ENCODE results near the gene RAE1.

The RAE1 gene

DNA sequence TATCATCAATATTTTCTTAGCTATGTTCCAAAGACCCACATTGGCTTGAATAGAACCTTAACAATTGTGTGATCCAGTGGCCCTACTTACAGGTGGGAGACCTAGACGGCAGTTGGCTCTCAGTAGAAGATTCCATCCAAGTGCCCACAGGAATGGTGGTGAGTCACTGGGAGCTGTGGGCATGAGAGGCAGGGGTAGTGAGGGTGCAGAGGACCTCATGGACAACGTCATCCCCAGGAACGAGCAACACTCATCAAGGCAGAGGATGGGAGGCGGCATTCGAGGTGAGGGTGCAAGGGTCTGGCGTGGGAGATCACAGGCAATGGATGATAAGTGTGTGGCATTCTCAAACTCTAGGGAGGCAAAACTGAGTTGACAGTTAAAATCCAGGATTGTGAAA is 38.9 kb upstream of the RAE1 start:
- Histone ChIP-seq H3K4me3 (ENCODE audit: low read depth, low read length) (no peak overlapping the region), H3K36me3 (no peaks in the 10 kb centered on the region), H3K9me3 (no peaks in the 10 kb centered on the region), H3K27me3 (peaks cover 9% of the 10 kb centered on the region), H3K4me1 (no peaks in the 10 kb centered on the region)
- TF ChIP-seq, protein P1, sequence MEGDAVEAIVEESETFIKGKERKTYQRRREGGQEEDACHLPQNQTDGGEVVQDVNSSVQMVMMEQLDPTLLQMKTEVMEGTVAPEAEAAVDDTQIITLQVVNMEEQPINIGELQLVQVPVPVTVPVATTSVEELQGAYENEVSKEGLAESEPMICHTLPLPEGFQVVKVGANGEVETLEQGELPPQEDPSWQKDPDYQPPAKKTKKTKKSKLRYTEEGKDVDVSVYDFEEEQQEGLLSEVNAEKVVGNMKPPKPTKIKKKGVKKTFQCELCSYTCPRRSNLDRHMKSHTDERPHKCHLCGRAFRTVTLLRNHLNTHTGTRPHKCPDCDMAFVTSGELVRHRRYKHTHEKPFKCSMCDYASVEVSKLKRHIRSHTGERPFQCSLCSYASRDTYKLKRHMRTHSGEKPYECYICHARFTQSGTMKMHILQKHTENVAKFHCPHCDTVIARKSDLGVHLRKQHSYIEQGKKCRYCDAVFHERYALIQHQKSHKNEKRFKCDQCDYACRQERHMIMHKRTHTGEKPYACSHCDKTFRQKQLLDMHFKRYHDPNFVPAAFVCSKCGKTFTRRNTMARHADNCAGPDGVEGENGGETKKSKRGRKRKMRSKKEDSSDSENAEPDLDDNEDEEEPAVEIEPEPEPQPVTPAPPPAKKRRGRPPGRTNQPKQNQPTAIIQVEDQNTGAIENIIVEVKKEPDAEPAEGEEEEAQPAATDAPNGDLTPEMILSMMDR (IDR thresholded peaks at IDR 0.05; ENCODE audit: low read depth, low read length) = no peak
- no peak for DNase-seq

DNA sequence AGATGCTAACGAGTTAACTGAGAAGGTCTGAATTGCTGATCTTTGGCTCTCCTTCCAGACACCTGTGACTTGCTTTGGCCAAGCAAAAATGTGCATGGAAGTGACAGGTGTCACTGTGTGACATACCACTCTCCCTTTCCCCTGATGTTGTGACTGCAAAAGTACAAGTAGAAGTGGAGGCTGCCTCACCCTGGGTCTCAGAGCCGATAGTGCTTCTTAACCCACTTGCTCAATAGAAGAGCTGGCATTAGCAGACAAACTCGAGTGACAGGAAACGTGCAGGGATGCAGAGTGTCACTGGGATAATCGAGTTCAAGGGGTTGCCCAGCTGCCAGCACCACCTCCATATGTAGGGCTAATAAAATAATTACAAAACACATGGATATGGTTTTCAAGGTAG is 37.8 kb upstream of the RAE1 start:
- Histone ChIP-seq H3K27me3 (peaks cover 9% of the 10 kb centered on the region), H3K9me3 (no peaks in the 10 kb centered on the region), H3K36me3 (no peaks in the 10 kb centered on the region), H3K4me3 (ENCODE audit: low read depth, low read length) (no peak overlapping the region), H3K4me1 (no peaks in the 10 kb centered on the region)
- no peak for DNase-seq
- TF ChIP-seq, protein P1 (IDR thresholded peaks at IDR 0.05; ENCODE audit: low read depth, low read length) = no peak

DNA sequence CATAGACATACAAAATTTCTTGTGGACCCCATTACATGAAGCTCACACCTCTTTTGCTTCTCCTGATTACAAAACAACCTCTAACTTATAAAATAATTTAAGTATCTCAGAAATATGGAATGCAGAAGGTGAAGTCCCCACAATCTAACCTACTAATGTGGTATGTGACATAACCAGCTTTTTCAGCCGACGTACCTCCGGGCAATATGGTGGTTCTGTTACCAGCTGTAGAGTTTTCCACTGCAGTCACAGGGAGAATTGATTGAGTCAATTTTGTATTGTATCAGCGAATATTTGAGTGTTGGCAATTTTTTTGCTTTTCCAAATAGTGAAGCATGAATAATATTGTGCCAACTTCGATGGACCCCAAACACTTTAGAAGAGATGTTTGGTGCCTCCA is 37.1 kb upstream of the RAE1 start:
- H3K36me3 ChIP-seq = no peaks in the 10 kb centered on the region
- H3K4me3 ChIP-seq (ENCODE audit: low read depth, low read length) = no peak overlapping the region
- H3K4me1 ChIP-seq = no peaks in the 10 kb centered on the region
- peaks cover 9% of the 10 kb centered on the region for H3K27me3 ChIP-seq
- no peaks in the 10 kb centered on the region for H3K9me3 ChIP-seq
- no peak for DNase-seq
- TF ChIP-seq, protein P1 (IDR thresholded peaks at IDR 0.05; ENCODE audit: low read depth, low read length) = no peak

DNA sequence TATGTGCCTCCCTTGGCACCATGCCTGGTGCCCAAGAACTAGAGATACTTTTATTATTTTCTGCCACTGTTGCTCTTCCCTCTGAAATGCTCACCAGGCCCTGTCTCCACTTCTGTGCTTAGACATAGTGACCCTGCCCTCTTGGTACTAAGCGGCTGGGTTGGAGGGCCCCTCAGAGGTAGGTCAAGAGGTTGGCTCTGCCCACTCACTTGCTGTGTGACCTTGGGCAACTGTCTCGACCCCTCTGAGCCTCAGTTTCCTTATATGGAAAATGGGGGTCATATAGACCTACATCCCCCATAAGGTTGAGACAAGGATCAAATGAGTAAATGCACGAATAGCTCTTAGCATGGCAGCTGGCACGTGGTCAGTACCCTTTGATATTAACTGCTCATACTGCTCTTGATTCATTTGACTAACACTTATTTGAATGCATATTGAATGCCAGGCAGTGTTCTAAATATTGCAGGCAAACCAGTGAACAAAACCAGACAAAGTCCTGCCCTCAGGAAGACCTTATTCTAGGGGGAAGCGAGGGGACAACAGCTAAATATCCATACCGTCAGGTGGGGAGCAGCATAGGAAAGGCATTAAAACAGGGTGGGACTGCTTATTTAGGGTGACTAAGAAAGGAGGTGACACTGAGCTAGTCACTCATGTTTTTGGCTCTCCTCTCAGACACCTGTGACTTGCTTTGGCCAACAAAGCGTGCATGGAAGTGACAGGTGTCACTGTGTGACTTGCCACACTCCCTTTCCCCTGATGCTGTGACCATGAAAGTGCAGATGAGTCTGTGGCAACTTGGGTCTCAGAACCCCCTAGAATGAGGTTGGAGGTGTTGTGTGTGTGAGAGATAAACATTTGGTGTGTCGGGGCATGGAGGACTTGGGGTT is 35.7 kb upstream of the RAE1 start:
- Histone ChIP-seq H3K4me3 (ENCODE audit: low read depth, low read length) (no peak overlapping the region), H3K4me1 (no peaks in the 10 kb centered on the region), H3K36me3 (no peaks in the 10 kb centered on the region), H3K27me3 (peaks cover 9% of the 10 kb centered on the region), H3K9me3 (no peaks in the 10 kb centered on the region)
- DNase-seq = no peak
- TF ChIP-seq, protein P1 (IDR thresholded peaks at IDR 0.05; ENCODE audit: low read depth, low read length) = no peak

DNA sequence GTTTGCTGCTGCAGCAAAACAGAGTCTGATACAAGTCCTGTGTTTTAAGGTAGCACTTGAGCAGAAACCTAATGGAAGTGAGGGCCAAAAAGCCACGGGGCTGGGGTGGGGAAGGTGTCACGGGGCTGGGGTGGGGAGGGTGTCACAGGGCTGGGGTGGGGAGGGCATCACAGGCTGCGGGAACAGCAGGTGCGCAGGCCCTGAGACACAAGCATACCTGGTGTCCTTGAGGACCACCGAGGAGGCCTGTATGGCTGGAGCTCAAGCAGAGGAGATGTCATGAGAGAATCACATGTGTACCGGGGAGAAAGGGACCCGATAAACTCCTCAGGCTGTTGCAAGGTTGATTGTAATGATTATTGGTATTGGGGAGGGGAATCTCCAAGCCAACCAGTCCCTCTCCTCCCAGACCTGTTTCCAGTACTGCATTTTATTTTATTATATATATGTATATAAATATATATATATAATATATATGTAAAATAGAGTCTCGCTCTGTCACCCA is 35.0 kb upstream of the RAE1 start:
- Histone ChIP-seq H3K4me1 (no peaks in the 10 kb centered on the region), H3K9me3 (no peaks in the 10 kb centered on the region), H3K4me3 (ENCODE audit: low read depth, low read length) (no peak overlapping the region), H3K27me3 (peaks cover 9% of the 10 kb centered on the region), H3K36me3 (no peaks in the 10 kb centered on the region)
- DNase-seq = no peak
- TF ChIP-seq, protein P1 (IDR thresholded peaks at IDR 0.05; ENCODE audit: low read depth, low read length) = no peak

DNA sequence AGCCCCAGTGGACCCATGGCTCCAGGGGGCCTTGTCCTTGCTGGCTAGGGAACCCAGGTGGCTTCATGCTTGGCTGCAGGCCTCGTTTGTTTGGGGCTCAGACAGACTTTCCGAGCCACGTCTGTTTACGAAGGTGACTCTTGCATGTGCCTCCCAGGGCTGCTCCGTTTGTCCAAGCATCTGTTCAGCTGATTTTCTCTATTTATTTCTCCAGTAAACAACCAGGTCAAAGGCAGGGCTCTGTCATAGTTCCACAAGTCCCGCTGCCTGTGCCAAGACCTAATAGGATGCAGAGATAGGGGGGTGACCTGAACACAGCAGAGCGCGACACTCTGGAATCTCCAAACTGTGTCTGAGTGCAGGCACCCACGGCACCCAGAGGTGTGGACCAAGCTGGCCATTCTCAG is 34.3 kb upstream of the RAE1 start:
- no peaks in the 10 kb centered on the region for H3K9me3 ChIP-seq
- no peak for DNase-seq
- H3K27me3 ChIP-seq = peaks cover 9% of the 10 kb centered on the region
- no peak overlapping the region for H3K4me3 ChIP-seq (ENCODE audit: low read depth, low read length)
- no peaks in the 10 kb centered on the region for H3K36me3 ChIP-seq
- H3K4me1 ChIP-seq = no peaks in the 10 kb centered on the region
- TF ChIP-seq, protein P1 (IDR thresholded peaks at IDR 0.05; ENCODE audit: low read depth, low read length) = no peak

Data from BE2C (cell line).